RPMI8226 (cell line): ENCODE measurements around the gene IL11RA.

Experiments
- DNase-seq: peaks from one replicate; pipeline ENCODE4 v3.0.0-alpha.2; 2015

Gene IL11RA

GRCh38 chr9:34655394-34655793 is 3.4 kb downstream of the IL11RA start:
- DNase-seq, result no peak

GRCh38 chr9:34656992-34657391 is 5.0 kb downstream of the IL11RA start:
- DNase-seq, result no peak

DNA sequence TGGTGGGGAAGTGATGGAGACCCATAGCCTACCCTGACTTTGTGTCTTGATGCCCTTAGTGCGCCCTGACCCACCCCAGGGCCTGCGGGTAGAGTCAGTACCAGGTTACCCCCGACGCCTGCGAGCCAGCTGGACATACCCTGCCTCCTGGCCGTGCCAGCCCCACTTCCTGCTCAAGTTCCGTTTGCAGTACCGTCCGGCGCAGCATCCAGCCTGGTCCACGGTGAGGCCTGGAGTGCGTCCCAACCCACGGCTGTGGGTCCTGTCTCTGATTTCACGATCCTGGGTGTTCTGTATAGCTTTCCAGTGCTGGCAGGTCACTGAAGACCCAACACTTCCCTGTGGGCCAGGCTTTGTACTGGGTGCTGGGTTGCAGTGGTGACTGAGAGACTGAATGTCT is 6.5 kb downstream of the IL11RA start:
- DNase-seq, result no peak

- peak; percentile 55 for DNase-seq
Measured at GRCh38 chr9:34659592-34660253, 7.7 kb downstream of the IL11RA start.

DNA sequence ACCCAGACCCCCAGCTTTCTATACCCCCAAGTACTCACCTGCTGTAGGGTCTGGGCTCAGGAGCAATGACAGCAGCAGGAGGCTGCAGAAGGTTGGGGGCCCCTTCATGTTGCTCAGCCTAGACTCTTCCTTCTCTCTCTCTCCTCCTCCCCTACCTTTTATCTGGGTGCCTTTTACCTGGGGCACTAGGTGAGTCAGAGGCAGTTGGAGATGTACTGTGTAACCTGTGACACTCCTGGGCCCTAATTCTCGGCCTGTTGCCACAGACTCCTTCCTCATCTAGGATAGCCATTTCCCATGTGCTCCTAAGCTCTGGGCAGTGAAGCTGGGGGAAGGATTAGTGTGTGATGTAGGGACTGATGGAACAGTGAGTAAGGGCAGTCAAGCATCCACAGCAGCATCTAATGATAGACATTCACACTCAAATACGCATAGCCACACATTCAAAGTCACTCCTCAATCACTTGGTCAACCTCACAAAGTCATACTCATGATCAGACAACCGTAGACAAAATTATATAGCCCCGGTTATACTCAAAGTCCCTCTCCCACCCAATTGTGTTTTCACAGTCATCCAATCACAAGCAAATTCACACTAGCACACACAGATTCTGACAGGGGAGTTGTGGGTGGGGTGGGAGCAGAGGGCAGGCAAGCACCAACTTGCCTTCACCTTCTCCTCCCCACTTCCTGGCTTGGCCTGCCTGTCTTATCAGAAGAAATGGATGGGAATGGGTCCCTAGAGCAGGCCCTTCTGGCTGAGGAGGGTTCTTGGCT is 10.7 kb downstream of the IL11RA start, which contains the start of gene CCL27:
CCL27 (minus strand) TSS at position 132 of the 777 bp plus-strand sequence; CDS start at position 108, 24 bp downstream.
- DNase-seq, result no peak

GRCh38 chr9:34663303-34663605 is 11.3 kb downstream of the IL11RA start:
- no peak for DNase-seq

- DNase-seq, result peak; percentile 80
Measured at GRCh38 chr9:34664281-34665066, 12.5 kb downstream of the IL11RA start.

DNA sequence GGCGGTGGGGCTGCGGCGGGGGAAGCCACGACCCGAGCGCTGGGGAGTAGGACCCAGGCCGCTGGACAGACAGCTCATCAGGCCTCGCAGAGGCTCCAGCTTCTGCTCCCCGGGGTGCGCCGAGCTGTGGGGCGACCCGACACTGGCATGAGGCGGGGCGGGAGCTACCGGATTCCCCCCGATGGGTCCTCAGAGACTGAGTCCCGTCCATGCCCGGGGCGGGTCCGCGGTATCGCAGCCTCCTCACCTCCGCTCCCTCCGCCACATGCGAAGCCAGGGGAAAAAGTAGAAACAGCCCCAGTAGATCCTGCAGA is 13.0 kb downstream of the IL11RA start:
- DNase-seq, result no peak

DNA sequence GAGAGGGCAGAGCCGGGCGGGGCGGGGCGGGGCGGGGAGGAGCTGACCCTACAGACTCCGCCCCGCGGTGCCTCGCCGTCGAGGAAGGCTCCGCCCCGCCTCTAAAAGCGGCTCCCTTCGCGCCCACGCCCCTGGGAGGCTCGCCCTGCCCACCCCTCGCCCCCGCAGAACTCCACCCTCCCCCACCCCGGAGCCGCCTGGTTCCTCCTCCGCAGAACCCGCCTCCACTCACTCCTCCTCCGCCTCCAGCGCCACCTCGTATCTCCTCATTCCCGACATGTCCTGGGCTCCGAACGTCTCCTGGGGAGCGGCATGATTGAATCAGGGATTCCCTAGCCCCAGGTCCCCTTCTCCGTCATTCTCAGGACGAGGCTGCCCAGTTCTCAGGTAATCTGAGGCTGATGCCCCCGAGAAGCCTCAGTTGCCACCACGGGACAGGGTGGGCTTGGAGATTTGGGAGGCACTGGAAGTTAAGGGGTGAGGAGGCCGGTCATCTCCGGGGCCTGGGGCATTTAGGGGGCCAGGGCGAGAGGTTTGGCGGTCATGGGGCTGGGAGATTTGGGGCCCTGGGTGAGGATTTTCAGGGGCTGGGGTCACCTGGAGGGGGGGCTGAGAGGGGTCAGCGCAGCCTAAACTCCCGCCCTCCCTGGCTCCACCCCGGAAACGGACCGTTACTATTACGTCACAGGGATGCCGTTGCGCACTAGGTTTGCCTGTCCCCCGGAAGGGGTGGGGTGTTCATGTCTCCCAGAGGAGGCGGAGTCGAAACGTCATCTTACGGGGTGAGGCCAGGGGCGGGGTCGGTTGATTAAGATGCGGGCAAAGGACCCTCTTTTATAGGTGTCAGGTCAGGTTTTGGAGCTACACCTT is 13.6 kb downstream of the IL11RA start:
- peak; percentile 90 for DNase-seq

DNA sequence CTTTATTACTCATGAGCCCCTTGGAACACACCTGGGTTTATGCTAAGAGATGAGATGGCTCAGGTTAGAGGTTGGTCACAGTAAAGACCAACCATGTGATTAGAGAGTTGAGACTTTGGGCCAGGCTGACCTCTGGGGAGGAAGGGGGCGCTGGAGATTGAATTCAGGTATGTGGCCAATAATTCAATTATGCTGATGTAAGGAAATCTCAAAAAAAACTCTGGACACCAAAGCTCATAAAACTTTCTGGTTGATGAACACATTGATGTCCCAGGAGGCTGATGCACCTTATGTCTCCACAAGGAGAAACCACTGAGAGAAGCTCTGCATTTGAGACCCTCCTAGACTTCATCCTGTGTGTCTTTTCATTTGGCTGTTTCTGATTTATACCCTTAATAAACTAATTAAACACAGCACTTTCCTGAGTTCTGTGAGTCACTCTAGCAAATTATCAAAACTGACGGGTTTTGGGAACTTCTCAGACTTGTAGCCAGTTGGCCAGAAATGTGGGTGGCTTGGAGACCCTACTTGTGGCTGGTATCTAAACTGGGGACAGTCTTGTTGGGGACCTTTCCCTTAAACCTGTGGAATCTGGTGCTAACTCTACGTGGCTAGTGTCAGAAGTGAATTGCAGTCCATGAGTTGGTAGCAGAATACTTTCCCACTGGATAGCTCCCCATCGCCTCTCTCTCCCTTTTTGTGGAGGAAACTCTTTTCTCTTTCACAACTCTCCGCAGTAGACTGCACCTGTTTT is 18.0 kb downstream of the IL11RA start:
- no peak for DNase-seq

- DNase-seq, result no peak
Measured at GRCh38 chr9:34671307-34671706, 19.3 kb downstream of the IL11RA start.

DNA sequence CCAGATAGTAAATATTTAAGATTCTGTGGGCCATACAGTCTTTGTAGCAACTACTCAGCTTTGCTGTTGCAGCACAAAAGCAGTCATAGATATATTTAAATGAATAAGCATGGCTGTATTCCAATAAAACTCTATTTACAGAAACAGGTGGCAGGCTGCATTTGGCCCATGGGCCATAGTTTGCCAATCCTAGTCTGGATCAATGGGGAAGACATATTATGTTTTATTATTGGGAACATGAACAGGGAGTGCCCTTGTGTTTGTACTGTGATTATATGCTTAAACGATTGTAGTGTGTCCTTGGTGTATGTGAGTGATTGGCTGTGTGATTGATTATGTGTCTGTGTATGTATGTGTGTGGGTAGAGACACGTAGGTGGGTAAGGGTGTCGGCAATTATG is 22.5 kb downstream of the IL11RA start:
- no peak for DNase-seq

DNA sequence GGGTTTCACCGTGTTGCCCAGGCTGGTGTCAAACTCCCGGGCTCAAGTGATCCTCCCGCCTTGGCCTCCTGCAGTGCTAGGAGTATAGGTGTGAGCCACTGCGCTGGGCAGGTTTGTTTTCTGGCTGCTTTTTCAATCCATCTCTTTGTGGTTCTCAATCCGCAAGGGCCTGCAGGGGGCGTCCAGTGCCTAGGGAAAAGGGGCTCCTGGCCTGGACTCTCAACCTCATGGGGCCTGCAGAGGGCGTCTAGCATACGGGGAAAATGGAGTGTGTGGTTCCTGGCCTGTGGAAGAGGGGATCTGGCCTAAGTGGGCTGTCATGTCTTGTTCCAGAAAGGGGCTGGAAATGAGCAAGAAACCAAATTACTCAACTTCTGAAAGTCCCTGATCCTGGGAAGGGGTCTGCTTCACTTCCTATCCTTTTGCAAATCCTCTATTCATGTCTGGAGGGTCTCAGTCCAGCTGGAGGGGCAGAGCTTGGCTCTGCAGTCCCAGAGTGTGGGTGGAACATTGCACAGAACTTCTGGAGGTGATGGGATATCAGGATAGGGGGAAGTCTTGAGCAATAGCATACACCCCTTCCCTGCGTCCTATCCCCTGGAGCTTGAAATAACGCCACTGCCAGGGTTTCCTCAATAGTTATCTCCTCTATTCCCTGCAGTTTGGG is 23.2 kb downstream of the IL11RA start:
- peak; percentile 83 for DNase-seq

DNA sequence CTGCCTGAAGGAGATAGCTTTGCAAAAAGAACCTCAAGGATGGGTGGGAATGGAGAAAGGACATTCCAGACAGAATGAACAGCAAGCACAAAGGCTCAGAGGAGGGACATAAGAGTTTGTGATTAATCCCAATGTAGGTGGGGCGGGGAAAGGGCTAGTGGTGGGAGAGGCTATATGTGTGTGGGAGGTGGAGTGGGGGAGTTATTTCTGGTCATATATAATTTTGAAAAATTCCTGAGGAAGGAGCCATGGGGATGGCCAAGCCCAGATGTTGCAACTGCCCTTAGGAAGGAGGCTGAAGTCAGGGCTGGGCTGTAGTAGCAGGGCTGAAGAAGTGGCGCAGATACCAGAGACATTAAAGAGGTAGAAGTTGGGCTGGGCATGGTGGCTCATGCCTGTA is 23.9 kb downstream of the IL11RA start:
- no peak for DNase-seq

- DNase-seq, result no peak
Measured at GRCh38 chr9:34684145-34684544, 32.2 kb downstream of the IL11RA start.

DNA sequence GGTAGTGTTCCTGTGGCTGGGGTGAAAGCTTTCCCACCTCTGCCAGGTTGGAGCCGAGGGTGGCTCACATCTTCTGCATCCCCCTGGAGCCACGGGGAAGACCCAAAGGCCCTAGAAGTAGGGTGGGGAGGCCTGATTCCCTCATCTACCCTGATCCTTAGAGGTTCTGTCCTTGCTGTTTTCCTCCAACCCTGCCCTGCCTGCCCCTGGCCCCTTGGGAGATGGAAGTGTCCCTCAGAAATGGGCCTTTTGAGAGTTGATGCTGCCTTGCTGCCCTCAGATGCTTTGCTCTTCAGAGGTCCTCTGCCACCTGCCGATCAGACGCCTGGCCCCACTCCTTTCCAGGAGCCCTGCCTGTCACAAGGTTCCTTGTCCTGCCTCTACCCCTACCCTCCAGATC is 32.8 kb downstream of the IL11RA start:
- no peak for DNase-seq

DNA sequence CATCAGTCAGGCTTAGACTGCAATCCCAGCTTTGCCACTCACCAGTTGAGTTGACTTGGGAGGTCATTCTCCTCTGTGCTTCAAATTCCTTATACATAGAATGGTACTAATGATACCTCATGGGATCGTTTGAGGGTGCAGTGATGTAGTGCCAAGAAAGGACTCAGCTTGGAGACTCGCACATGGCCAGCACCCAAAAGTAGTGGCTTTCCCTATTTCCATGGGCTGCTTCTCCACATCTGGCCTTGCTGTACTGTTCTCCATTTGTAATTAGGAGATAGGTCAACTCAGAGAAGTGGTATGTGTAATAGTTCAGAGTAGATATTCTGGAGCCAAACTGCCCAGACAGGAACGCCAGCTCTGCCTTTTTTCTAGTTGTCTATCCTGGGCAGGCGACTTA is 33.6 kb downstream of the IL11RA start:
- DNase-seq, result no peak

DNA sequence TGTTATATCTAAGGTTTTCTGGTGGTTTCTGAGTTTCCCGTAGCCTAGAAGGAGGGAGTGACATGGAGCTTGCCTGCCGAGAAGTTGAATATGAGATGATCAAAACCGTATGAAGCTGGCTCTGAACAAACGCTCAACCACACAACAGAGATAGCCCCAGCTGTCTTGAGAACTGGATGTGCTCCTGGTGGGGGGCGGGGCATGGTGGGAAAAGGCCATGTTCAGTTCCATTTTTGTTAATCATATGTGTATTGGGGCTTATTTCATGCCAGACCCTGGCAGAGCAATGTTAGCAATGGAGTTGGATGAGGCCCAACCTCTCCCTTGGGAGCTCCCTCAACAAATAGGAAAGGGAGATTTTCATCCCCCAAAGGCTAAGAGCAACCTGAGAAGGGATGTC is 34.2 kb downstream of the IL11RA start:
- DNase-seq, result no peak

- DNase-seq, result no peak
Measured at GRCh38 chr9:34686732-34687131, 34.7 kb downstream of the IL11RA start.

- DNase-seq, result no peak
Measured at GRCh38 chr9:34687276-34688030, 35.5 kb downstream of the IL11RA start.
